VCaP (cell line): ENCODE results near the gene PLCB1.
"Not testable (repeated sequence)": the region's sequence is repeated elsewhere in the genome, so short reads cannot be mapped to it uniquely, and the experiment has no call there.

Source experiments
- H3K27ac ChIP-seq: fragments of 450-650 bp; 2 replicates; pipeline ENCODE4 v1.5.1; 2017
- CTCF ChIP-seq: fragments of 450-650 bp; conservative IDR thresholded peaks from 2 replicates; pipeline ENCODE4 v1.5.1; 2017; ENCODE audit warnings: mild to moderate bottlenecking, moderate library complexity

The PLCB1 gene

GRCh38 chr20:8367689-8368088 lies 235.6 kb downstream of the PLCB1 start:
- TF ChIP-seq CTCF, result no peak
- H3K27ac ChIP-seq, result no peak overlapping the region

- H3K27ac ChIP-seq, result no peak overlapping the region
- TF ChIP-seq CTCF, result no peak
Observed at GRCh38 chr20:8368670-8369069, 236.6 kb downstream of the PLCB1 start.

GRCh38 chr20:8369311-8369710 lies 237.2 kb downstream of the PLCB1 start:
- TF ChIP-seq CTCF, result no peak
- no peak overlapping the region for H3K27ac ChIP-seq

GRCh38 chr20:8370774-8371173 lies 238.7 kb downstream of the PLCB1 start:
- TF ChIP-seq CTCF, result no peak
- H3K27ac ChIP-seq, result no peak overlapping the region

- TF ChIP-seq CTCF, result no peak
- no peak overlapping the region for H3K27ac ChIP-seq
Observed at GRCh38 chr20:8372824-8373380, 240.8 kb downstream of the PLCB1 start.

GRCh38 chr20:8373579-8373978 lies 241.5 kb downstream of the PLCB1 start:
- no peak overlapping the region for H3K27ac ChIP-seq
- no peak for TF ChIP-seq CTCF

GRCh38 chr20:8375898-8376297 lies 243.8 kb downstream of the PLCB1 start:
- no peak overlapping the region for H3K27ac ChIP-seq
- no peak for TF ChIP-seq CTCF

- no peak for TF ChIP-seq CTCF
- H3K27ac ChIP-seq, result no peak overlapping the region
Observed at GRCh38 chr20:8376940-8377339, 244.9 kb downstream of the PLCB1 start.

GRCh38 chr20:8379125-8379524 lies 247.1 kb downstream of the PLCB1 start:
- not testable (repeated sequence) for H3K27ac ChIP-seq
